Neural cell (in vitro differentiated cells): ENCODE results near the gene GPANK1. TPM values are rescaled to one million over a fixed set of nuclear protein-coding genes. Genes with fewer than 3 reads are reported as not detected.

ENCODE experiments used
- H2AFZ ChIP-seq: fragments of 200-600, 300-800 bp; sonication (generic), shearing (Covaris generic); 2 replicates; pipeline ENCODE4 v1.6.0; 2014; ENCODE audit warnings: low read depth, mild to moderate bottlenecking, antibody characterized with exemption, low read length, moderate library complexity
- H3F3A ChIP-seq: fragments of 200-600 bp; shearing (Covaris generic); 2 replicates; pipeline ENCODE4 v1.6.1; 2016; ENCODE audit warnings: mild to moderate bottlenecking, moderate library complexity, mixed read lengths, antibody characterized with exemption, low read length; ENCODE audit not compliant: insufficient read depth, poor library complexity, severe bottlenecking
- H3K27ac ChIP-seq: fragments of 200-600, 300-800 bp; sonication (generic), shearing (Covaris generic); 2 replicates; pipeline ENCODE4 v1.5.1; 2014; ENCODE audit warnings: mild to moderate bottlenecking, low read length, moderate library complexity
- H3K27me3 ChIP-seq: fragments of 300-800, 200-600 bp; sonication (generic), shearing (Covaris generic); 2 replicates; pipeline ENCODE4 v1.6.0; 2014; ENCODE audit warnings: mild to moderate bottlenecking, low read depth, low read length, moderate library complexity; ENCODE audit not compliant: insufficient read depth
- H3K36me3 ChIP-seq: fragments of 300-800, 200-600 bp; sonication (generic), shearing (Covaris generic); 2 replicates; pipeline ENCODE4 v1.5.1; 2014; ENCODE audit warnings: mild to moderate bottlenecking, antibody characterized with exemption, low read length, moderate library complexity; ENCODE audit not compliant: insufficient read depth
- H3K4me2 ChIP-seq: fragments of 300-800, 200-600 bp; sonication (generic), shearing (Covaris generic); 2 replicates; pipeline ENCODE4 v1.6.0; 2014; ENCODE audit warnings: mild to moderate bottlenecking, low read length
- H3K4me3 ChIP-seq: fragments of 300-800, 200-600 bp; sonication (generic), shearing (Covaris generic); 2 replicates; pipeline ENCODE4 v1.5.1; 2014; ENCODE audit warnings: mild to moderate bottlenecking, low read length, moderate library complexity
- H3K79me2 ChIP-seq: fragments of 200-600 bp; shearing (Covaris generic); replicated peaks from 2 replicates; pipeline ENCODE4 v1.6.0; 2014; ENCODE audit warnings: mild to moderate bottlenecking, low read length, moderate library complexity; ENCODE audit not compliant: insufficient read depth
- H3K9ac ChIP-seq: fragments of 300-800, 200-600 bp; sonication (generic), shearing (Covaris generic); 2 replicates; pipeline ENCODE4 v1.6.1; 2016; ENCODE audit warnings: mild to moderate bottlenecking, low read length, mixed read lengths
- H3K9me2 ChIP-seq: fragments of 200-600 bp; shearing (Covaris generic); 2 replicates; pipeline ENCODE4 v1.6.1; 2016; ENCODE audit warnings: mild to moderate bottlenecking, low read length, mixed read lengths; ENCODE audit not compliant: insufficient read depth
- H3K9me3 ChIP-seq: fragments of 200-600, 300-800 bp; sonication (generic), shearing (Covaris generic); 2 replicates; pipeline ENCODE4 v1.6.1; 2016; ENCODE audit warnings: mild to moderate bottlenecking, mixed run types, low read length, moderate library complexity, mixed read lengths
- H4K20me1 ChIP-seq: fragments of 200-600 bp; shearing (Covaris generic); 2 replicates; pipeline ENCODE4 v1.6.1; 2016; ENCODE audit warnings: mild to moderate bottlenecking, mixed run types; ENCODE audit not compliant: insufficient read depth
- EP300 ChIP-seq: fragments of 450-650 bp; conservative IDR thresholded peaks from 2 replicates; pipeline ENCODE4 v1.6.1; 2014; ENCODE audit warnings: antibody characterized with exemption, mild to moderate bottlenecking, moderate library complexity; ENCODE audit not compliant: poor library complexity, severe bottlenecking
- EZH2 ChIP-seq: fragments of 200-600, 300-800 bp; shearing (Covaris generic), sonication (generic); IDR thresholded peaks from 2 replicates; pipeline ENCODE4 v1.6.1; 2014; ENCODE audit warnings: antibody characterized with exemption, low read length, borderline replicate concordance, mild to moderate bottlenecking; ENCODE audit not compliant: insufficient read depth, poor library complexity, severe bottlenecking
- MXI1 ChIP-seq: fragments of 450-650 bp; conservative IDR thresholded peaks from 2 replicates; pipeline ENCODE4 v1.6.1; 2014; ENCODE audit warnings: antibody characterized with exemption, mild to moderate bottlenecking; ENCODE audit not compliant: poor library complexity, severe bottlenecking
- POLR2AphosphoS5 ChIP-seq: IDR thresholded peaks from 2 replicates; pipeline ENCODE4 v1.6.1; 2012
- SMC3 ChIP-seq: fragments of 450-650 bp; conservative IDR thresholded peaks from 2 replicates; pipeline ENCODE4 v1.6.1; 2014; ENCODE audit warnings: antibody characterized with exemption, mild to moderate bottlenecking, moderate library complexity; ENCODE audit not compliant: poor library complexity
- TAF1 ChIP-seq: IDR thresholded peaks from 2 replicates; pipeline ENCODE4 v1.6.1; 2012; ENCODE audit warnings: low read depth
- polyA plus RNA-seq: library from polyadenylated mRNA; depleted of rRNA; stranded (reverse); fragments of >200 nt; gene quantifications from 2 replicates; pipeline ENCODE4 v1.2.3, GENCODE V29; 2014
- TF ChIP-seq, protein P1 (sequence below): fragments of 450-650 bp; IDR thresholded peaks from 2 replicates; pipeline ENCODE4 v1.5.1; 2014; ENCODE audit warnings: antibody characterized with exemption, mild to moderate bottlenecking, moderate library complexity; ENCODE audit not compliant: poor library complexity, severe bottlenecking
- TF ChIP-seq, protein P2 (sequence below): IDR thresholded peaks from 2 replicates; pipeline ENCODE4 v1.6.1; 2012; ENCODE audit warnings: borderline replicate concordance

Gene GPANK1
- polyA plus RNA-seq, 1 donor from 2014 or later, result 18.4 TPM

DNA sequence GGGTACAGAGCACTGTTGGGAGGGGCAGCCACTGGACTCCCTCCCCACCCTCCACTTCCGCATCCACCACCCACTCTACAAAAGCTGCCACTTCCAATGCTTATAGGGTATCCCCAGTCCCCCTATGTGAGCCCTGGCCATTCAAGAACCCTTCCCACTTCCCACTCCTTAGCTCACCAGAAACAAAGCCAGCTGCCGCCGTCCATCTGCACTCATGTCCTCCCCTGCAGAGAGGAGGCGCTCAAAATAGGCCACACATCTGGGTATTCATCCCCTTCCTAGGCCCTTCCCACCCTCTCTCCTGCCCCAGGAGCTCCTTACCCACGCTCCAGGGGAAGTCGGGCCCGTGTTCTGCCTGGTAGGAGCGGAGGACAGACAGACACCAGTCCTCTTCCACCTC, 22.5 kb upstream of the GPANK1 start:
- Histone ChIP-seq H3K36me3 (peaks cover 4% of the 10 kb centered on the region), H3K27ac (no peak overlapping the region), H3F3A (no peaks in the 10 kb centered on the region), H3K4me2 (no peak overlapping the region), H3K79me2 (no peaks in the 10 kb centered on the region), H4K20me1 (no peaks in the 10 kb centered on the region), H3K9ac (no peak overlapping the region), H3K4me3 (no peak overlapping the region), H3K9me3 (no peaks in the 10 kb centered on the region), H2AFZ (no peak overlapping the region), H3K9me2 (no peaks in the 10 kb centered on the region), H3K27me3 (no peaks in the 10 kb centered on the region)
- TF ChIP-seq EZH2 (no peak), TAF1 (no peak), MXI1 (no peak), POLR2AphosphoS5 (no peak), SMC3 (no peak)
- TF ChIP-seq, protein P1, sequence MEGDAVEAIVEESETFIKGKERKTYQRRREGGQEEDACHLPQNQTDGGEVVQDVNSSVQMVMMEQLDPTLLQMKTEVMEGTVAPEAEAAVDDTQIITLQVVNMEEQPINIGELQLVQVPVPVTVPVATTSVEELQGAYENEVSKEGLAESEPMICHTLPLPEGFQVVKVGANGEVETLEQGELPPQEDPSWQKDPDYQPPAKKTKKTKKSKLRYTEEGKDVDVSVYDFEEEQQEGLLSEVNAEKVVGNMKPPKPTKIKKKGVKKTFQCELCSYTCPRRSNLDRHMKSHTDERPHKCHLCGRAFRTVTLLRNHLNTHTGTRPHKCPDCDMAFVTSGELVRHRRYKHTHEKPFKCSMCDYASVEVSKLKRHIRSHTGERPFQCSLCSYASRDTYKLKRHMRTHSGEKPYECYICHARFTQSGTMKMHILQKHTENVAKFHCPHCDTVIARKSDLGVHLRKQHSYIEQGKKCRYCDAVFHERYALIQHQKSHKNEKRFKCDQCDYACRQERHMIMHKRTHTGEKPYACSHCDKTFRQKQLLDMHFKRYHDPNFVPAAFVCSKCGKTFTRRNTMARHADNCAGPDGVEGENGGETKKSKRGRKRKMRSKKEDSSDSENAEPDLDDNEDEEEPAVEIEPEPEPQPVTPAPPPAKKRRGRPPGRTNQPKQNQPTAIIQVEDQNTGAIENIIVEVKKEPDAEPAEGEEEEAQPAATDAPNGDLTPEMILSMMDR, result no peak
- TF ChIP-seq, protein P2, sequence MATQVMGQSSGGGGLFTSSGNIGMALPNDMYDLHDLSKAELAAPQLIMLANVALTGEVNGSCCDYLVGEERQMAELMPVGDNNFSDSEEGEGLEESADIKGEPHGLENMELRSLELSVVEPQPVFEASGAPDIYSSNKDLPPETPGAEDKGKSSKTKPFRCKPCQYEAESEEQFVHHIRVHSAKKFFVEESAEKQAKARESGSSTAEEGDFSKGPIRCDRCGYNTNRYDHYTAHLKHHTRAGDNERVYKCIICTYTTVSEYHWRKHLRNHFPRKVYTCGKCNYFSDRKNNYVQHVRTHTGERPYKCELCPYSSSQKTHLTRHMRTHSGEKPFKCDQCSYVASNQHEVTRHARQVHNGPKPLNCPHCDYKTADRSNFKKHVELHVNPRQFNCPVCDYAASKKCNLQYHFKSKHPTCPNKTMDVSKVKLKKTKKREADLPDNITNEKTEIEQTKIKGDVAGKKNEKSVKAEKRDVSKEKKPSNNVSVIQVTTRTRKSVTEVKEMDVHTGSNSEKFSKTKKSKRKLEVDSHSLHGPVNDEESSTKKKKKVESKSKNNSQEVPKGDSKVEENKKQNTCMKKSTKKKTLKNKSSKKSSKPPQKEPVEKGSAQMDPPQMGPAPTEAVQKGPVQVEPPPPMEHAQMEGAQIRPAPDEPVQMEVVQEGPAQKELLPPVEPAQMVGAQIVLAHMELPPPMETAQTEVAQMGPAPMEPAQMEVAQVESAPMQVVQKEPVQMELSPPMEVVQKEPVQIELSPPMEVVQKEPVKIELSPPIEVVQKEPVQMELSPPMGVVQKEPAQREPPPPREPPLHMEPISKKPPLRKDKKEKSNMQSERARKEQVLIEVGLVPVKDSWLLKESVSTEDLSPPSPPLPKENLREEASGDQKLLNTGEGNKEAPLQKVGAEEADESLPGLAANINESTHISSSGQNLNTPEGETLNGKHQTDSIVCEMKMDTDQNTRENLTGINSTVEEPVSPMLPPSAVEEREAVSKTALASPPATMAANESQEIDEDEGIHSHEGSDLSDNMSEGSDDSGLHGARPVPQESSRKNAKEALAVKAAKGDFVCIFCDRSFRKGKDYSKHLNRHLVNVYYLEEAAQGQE, result no peak

DNA sequence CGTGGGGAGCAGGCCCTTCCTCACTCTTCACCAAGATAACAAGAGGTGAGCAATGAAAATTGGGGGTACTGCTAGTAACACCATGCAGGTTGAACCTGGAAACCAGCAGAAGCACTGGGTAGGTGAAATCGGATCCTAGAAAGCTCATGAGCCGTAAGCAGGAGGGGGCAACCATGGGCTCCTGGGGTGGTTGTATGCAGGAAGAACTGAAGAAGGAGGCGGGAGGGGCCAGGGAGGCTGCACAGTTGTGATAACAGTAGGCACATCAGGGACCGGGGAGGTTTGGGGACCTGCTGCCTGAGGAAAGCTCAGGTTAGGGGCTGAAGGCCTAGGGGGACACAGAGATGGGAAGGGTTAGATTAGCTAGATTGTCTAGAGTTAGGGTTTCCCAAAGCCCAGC, 21.7 kb upstream of the GPANK1 start:
- H3K36me3 ChIP-seq, result peaks cover 4% of the 10 kb centered on the region
- no peaks in the 10 kb centered on the region for H3K9me2 ChIP-seq
- no peak overlapping the region for H3K27ac ChIP-seq
- no peaks in the 10 kb centered on the region for H3K27me3 ChIP-seq
- H3K79me2 ChIP-seq, result no peaks in the 10 kb centered on the region
- no peak overlapping the region for H3K4me2 ChIP-seq
- H3K9me3 ChIP-seq, result no peaks in the 10 kb centered on the region
- H3K4me3 ChIP-seq, result no peak overlapping the region
- no peaks in the 10 kb centered on the region for H4K20me1 ChIP-seq
- TF ChIP-seq, protein P2, result no peak
- TF ChIP-seq TAF1, result no peak
- TF ChIP-seq, protein P1, result no peak
- TF ChIP-seq MXI1, result no peak
- no peak for TF ChIP-seq EP300
- no peak overlapping the region for H2AFZ ChIP-seq
- H3K9ac ChIP-seq, result no peak overlapping the region
- H3F3A ChIP-seq, result no peaks in the 10 kb centered on the region
